SK-N-SH treated with all-trans-retinoic acid at 6 μM for 48 hours (cell line): ENCODE measurements around the gene SGPP2.
"Not testable (repeated sequence)": the region's sequence is repeated elsewhere in the genome, so short reads cannot be mapped to it uniquely, and the experiment has no call there.

ENCODE experiments used
- ARNTL ChIP-seq: fragments of 450-650 bp; formaldehyde crosslinking; IDR thresholded peaks from 2 replicates; pipeline ENCODE4 v1.5.0; 2020; ENCODE audit warnings: low read depth, mild to moderate bottlenecking, moderate library complexity, borderline replicate concordance
- BACH2 ChIP-seq: fragments of 250-450 bp; sonication (Bioruptor Pico); IDR thresholded peaks from 2 replicates; pipeline ENCODE4 v1.9.0; 2021; ENCODE audit warnings: mild to moderate bottlenecking, borderline replicate concordance
- CREB5 ChIP-seq: fragments of 250-450 bp; sonication (Bioruptor Pico); IDR thresholded peaks from 2 replicates; pipeline ENCODE4 v1.5.1; 2020; ENCODE audit warnings: low read depth, mild to moderate bottlenecking, moderate library complexity
- CSRNP3 ChIP-seq: fragments of 250-450 bp; sonication (Bioruptor Pico); IDR thresholded peaks from 2 replicates; pipeline ENCODE4 v1.5.1; 2021; ENCODE audit warnings: mild to moderate bottlenecking, moderate library complexity
- GLIS3 ChIP-seq: fragments of 250-450 bp; sonication (Bioruptor Pico); IDR thresholded peaks from 2 replicates; pipeline ENCODE4 v1.5.0; 2020; ENCODE audit warnings: mild to moderate bottlenecking, moderate library complexity
- PPARA ChIP-seq: fragments of 250-450 bp; sonication (Bioruptor Pico); IDR thresholded peaks from 2 replicates; pipeline ENCODE4 v1.5.0; 2020; ENCODE audit warnings: mild to moderate bottlenecking, borderline replicate concordance
- RARB ChIP-seq: fragments of 250-450 bp; sonication (Bioruptor Pico); IDR thresholded peaks from 2 replicates; pipeline ENCODE4 v1.8.0; 2021; ENCODE audit warnings: mild to moderate bottlenecking, moderate library complexity
- TSHZ2 ChIP-seq: fragments of 250-450 bp; sonication (Bioruptor Pico); IDR thresholded peaks from 2 replicates; pipeline ENCODE4 v1.5.0; 2020; ENCODE audit warnings: mild to moderate bottlenecking, moderate library complexity
- ZC3H10 ChIP-seq: fragments of 250-450 bp; sonication (Bioruptor Pico); IDR thresholded peaks from 2 replicates; pipeline ENCODE4 v1.5.1; 2021; ENCODE audit warnings: mild to moderate bottlenecking, moderate library complexity
- ZFP3 ChIP-seq: fragments of 250-450 bp; sonication (Bioruptor Pico); IDR thresholded peaks from 2 replicates; pipeline ENCODE4 v1.5.0; 2020; ENCODE audit warnings: mild to moderate bottlenecking, moderate library complexity
- ZFP30 ChIP-seq: fragments of 450-650 bp; formaldehyde crosslinking; IDR thresholded peaks from 2 replicates; pipeline ENCODE4 v1.5.0; 2022; ENCODE audit warnings: mild to moderate bottlenecking, moderate library complexity
- ZNF565 ChIP-seq: fragments of 450-650 bp; formaldehyde crosslinking; conservative IDR thresholded peaks from 2 replicates; pipeline ENCODE4 v1.5.0; 2020; ENCODE audit warnings: low read depth, mild to moderate bottlenecking, moderate library complexity
- ZNF8 ChIP-seq: fragments of 450-650 bp; formaldehyde crosslinking; IDR thresholded peaks from 2 replicates; pipeline ENCODE4 v1.5.0; 2020; ENCODE audit warnings: mild to moderate bottlenecking, moderate library complexity
- TF ChIP-seq, protein P1 (sequence below): fragments of 250-450 bp; sonication (Bioruptor Pico); IDR thresholded peaks from 2 replicates; pipeline ENCODE4 v1.8.0; 2020; ENCODE audit warnings: mild to moderate bottlenecking, moderate library complexity, borderline replicate concordance

DNA sequence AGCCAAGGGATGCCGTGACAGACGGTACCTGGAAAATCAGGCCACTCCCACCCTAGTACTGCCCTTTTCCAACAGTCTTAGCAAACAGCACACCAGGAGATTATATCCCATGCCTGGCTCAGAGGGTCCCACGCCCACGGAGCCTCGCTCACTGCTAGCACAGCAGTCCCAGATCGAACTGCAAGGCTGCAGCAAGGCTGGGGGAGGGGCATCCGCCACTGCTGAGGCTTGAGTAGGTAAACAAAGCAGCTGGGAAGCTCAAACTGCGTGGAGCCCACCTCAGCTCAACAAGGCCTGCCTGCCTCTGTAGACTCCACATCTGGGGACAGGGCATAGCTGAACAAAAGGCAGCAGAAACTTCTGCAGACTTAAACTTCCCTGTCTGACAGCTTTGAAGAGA is 160.2 kb downstream of the SGPP2 start:
- TF ChIP-seq ZNF565 (CRISPR knock-in tag); GLIS3 (CRISPR knock-in tag); ZC3H10 (CRISPR knock-in tag); ARNTL (CRISPR knock-in tag); ZFP3; ZFP30 (CRISPR knock-in tag); BACH2 (CRISPR knock-in tag); ZNF8 (CRISPR knock-in tag); CREB5; TSHZ2 (CRISPR knock-in tag); CSRNP3; PPARA; RARB (CRISPR knock-in tag): not testable (repeated sequence)
- TF ChIP-seq, protein P1, sequence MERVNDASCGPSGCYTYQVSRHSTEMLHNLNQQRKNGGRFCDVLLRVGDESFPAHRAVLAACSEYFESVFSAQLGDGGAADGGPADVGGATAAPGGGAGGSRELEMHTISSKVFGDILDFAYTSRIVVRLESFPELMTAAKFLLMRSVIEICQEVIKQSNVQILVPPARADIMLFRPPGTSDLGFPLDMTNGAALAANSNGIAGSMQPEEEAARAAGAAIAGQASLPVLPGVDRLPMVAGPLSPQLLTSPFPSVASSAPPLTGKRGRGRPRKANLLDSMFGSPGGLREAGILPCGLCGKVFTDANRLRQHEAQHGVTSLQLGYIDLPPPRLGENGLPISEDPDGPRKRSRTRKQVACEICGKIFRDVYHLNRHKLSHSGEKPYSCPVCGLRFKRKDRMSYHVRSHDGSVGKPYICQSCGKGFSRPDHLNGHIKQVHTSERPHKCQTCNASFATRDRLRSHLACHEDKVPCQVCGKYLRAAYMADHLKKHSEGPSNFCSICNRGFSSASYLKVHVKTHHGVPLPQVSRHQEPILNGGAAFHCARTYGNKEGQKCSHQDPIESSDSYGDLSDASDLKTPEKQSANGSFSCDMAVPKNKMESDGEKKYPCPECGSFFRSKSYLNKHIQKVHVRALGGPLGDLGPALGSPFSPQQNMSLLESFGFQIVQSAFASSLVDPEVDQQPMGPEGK = not testable (repeated sequence)
